Upper lobe of left lung (tissue), 6 donors: Measurements from ENCODE around the gene RAB40B. TPM values are rescaled to one million over a fixed set of nuclear protein-coding genes. Genes with fewer than 3 reads are reported as not detected.

Source experiments
- ATAC-seq, 2 donors: fragments of 200-7000 bp; cut with Tn5 transposase; one replicate each; pipeline ENCODE4 v1.9.1; 2022; ENCODE audit warnings: mild to moderate bottlenecking in 2 of 2, moderate library complexity in 2 of 2; ENCODE audit not compliant: low FRiP score in 2 of 2
- DNase-seq, 2 donors: peaks; one replicate each; pipeline ENCODE4 v3.0.0-alpha.2; 2019 to 2020
- H3K27ac ChIP-seq, 4 donors: fragments of 200-600 bp; sonication (generic); one replicate each; pipeline ENCODE4 v1.5.1; 2016 to 2019
- H3K27me3 ChIP-seq, 4 donors: fragments of 200-600 bp; sonication (generic); one replicate each; pipeline ENCODE4 v1.5.1; 2017 to 2019
- H3K36me3 ChIP-seq, 4 donors: fragments of 200-600 bp; sonication (generic); one replicate each; pipeline ENCODE4 v1.5.1; 2016 to 2019
- H3K4me1 ChIP-seq, 4 donors: fragments of 200-600 bp; sonication (generic); one replicate each; pipeline ENCODE4 v1.5.1; 2018 to 2019
- H3K4me3 ChIP-seq, 4 donors: fragments of 200-600 bp; sonication (generic); one replicate each; pipeline ENCODE4 v1.5.1; 2017 to 2019; ENCODE audit warnings: mild to moderate bottlenecking in 2 of 4, moderate library complexity in 1 of 4
- H3K9me3 ChIP-seq, 4 donors: fragments of 200-600 bp; sonication (generic); one replicate each; pipeline ENCODE4 v1.5.1; 2018 to 2019
- EP300 ChIP-seq, 4 donors: sonication (generic); formaldehyde crosslinking; IDR thresholded peaks; one replicate each; pipeline ENCODE4 v1.5.1; 2017; ENCODE audit warnings: antibody characterized with exemption in 4 of 4, control low read depth in 2 of 4
- POLR2A ChIP-seq, 4 donors: fragments of 450-650 bp; IDR thresholded peaks; one replicate each; pipeline ENCODE4 v1.5.1; 2016 to 2017; ENCODE audit warnings: antibody characterized with exemption in 4 of 4, mild to moderate bottlenecking in 2 of 4
- POLR2AphosphoS5 ChIP-seq, 2 donors: sonication (generic); formaldehyde crosslinking; IDR thresholded peaks; one replicate each; pipeline ENCODE4 v1.5.1; 2017; ENCODE audit warnings: antibody characterized with exemption in 2 of 2
- WGBS, 2 donors: methylation state at CpG; one replicate each; pipeline ENCODE4 v1.1.5; 2017 to 2018; 5-methylcytosine and 5-hydroxymethylcytosine counted together
- total RNA-seq, 6 donors: library from RNA; depleted of rRNA in 4 of 6; stranded (reverse); fragments of >200 nt in 4 of 6; gene quantifications; one replicate each; pipeline versions ENCODE4 v1.1.0 to v1.2.1, GENCODE V29; 2016 to 2021
- TF ChIP-seq, protein P1 (sequence below), 6 experiments: fragments of 450-650 bp in 4 of 6; fragments of 200-600 bp in 2 of 6; sonication (generic) in 2 of 6; IDR thresholded peaks; one replicate each; pipeline ENCODE4 v1.5.1; 2016 to 2019; ENCODE audit warnings: antibody characterized with exemption in 6 of 6
- donor health status: DM: no; HTN: no; CAD: no; lungs with moderate emphysema.
- donor health status: DM: no; HTN: yes; CAD: no; lungs with severe emphysema.

RAB40B gene
- total RNA-seq, 6 donors from 2014 or later = 7.8 to 23.7 (median 11.4) TPM

DNA sequence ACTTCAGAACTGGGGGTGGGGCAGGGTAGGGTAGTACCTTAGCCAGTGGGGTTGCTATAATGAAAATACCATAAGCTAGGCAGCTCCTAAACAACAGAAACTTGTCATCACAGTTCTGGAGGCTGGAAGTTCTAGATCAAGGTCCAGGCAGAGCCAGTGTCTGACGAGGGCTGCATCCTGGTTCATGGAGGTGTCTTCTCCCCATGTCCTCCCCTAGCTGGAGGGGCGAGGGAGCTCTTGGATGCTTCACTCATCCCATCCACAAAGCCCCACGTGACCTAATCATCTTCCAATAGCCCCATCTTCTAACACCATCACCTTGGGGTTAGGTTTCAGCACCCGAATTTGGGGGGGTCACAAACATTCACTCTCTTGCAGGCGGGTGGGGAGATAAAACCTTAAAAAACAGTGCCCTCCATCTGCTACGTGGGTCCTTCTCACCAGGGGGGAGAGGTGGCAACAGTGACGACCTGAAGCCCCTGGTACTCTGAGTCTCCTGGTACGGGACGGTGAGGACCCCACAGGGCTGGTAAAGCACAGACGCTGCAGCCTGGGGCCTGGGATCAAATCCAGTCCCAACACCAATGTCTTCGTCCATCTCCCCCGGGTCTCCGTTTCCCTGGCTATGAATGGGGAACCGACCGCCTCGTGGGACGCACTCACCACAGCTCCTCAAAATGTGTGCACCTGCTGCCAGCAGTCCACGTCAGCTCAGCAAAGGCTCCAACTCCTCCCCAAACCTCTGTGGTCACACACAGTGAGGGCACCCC, 22.8 kb downstream of the RAB40B start:
- H3K4me1 ChIP-seq = peaks cover 0 to 2% (median 0%) of the 10 kb centered on the region in 4 donors
- H3K27ac ChIP-seq = no peak overlapping the region
- WGBS, 2 donors = 84 to 87% methylated on average over 13 to 18 of the region's 18 CpGs
- H3K9me3 ChIP-seq = no peaks in the 10 kb centered on the region
- no peak for DNase-seq
- ATAC-seq = no peak
- H3K36me3 ChIP-seq = no peaks in the 10 kb centered on the region
- no peaks in the 10 kb centered on the region for H3K27me3 ChIP-seq
- TF ChIP-seq, protein P1, sequence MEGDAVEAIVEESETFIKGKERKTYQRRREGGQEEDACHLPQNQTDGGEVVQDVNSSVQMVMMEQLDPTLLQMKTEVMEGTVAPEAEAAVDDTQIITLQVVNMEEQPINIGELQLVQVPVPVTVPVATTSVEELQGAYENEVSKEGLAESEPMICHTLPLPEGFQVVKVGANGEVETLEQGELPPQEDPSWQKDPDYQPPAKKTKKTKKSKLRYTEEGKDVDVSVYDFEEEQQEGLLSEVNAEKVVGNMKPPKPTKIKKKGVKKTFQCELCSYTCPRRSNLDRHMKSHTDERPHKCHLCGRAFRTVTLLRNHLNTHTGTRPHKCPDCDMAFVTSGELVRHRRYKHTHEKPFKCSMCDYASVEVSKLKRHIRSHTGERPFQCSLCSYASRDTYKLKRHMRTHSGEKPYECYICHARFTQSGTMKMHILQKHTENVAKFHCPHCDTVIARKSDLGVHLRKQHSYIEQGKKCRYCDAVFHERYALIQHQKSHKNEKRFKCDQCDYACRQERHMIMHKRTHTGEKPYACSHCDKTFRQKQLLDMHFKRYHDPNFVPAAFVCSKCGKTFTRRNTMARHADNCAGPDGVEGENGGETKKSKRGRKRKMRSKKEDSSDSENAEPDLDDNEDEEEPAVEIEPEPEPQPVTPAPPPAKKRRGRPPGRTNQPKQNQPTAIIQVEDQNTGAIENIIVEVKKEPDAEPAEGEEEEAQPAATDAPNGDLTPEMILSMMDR (IDR thresholded peaks at IDR 0.05) = no peak
- TF ChIP-seq POLR2A (IDR thresholded peaks at IDR 0.05) (no peak), EP300 (IDR thresholded peaks at IDR 0.05) (no peak), POLR2AphosphoS5 (IDR thresholded peaks at IDR 0.05) (no peak)
- H3K4me3 ChIP-seq = no peak overlapping the region

DNA sequence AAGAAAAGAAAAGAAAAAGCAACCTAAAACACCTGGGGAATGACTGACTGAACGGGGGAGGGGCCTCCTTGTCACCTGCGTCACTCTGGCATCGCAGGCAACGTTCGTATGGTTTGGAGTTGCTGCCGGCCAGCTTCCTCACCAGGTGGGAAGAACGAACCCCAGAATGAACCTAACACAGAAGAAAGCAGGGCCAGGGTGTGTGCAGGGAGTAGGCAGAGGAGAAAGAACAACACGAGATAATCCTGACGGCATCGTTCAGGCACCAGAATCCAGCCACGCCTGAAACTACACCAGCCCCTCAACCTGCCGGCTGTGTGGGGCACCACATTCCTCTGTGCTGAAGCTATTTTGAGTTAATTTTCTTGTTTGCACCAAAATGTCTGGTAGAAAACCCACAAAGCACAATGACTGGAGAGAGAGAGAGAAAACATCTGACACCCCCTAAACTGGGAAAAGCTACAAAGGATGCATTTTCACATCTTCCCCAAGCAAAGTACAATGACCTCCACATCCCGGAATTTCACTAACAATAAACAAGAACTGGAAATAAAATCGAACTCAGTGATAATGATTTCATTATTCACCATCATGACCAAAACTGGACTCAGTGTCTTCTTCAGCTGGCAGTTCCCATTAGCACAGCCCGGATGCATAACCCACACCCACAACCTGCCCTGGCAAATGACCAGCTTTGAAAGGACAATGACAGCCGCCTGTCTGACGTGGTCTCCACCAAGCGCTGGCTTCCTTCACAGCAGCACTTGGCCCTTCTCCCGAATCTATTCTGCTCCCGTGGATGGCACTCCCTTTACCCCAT, 23.6 kb downstream of the RAB40B start:
- TF ChIP-seq, protein P1 (IDR thresholded peaks at IDR 0.05) = no peak
- TF ChIP-seq POLR2AphosphoS5 (IDR thresholded peaks at IDR 0.05) (no peak), EP300 (IDR thresholded peaks at IDR 0.05) (no peak), POLR2A (IDR thresholded peaks at IDR 0.05) (no peak)
- 75 to 82% methylated on average over 20 of the region's 20 CpGs for WGBS, 2 donors
- DNase-seq = no peak
- Histone ChIP-seq H3K4me1 (peaks cover 0 to 7% (median 0%) of the 10 kb centered on the region in 4 donors), H3K27ac (no peak overlapping the region), H3K9me3 (no peaks in the 10 kb centered on the region), H3K27me3 (no peaks in the 10 kb centered on the region), H3K36me3 (no peaks in the 10 kb centered on the region), H3K4me3 (no peak overlapping the region)
- no peak for ATAC-seq

DNA sequence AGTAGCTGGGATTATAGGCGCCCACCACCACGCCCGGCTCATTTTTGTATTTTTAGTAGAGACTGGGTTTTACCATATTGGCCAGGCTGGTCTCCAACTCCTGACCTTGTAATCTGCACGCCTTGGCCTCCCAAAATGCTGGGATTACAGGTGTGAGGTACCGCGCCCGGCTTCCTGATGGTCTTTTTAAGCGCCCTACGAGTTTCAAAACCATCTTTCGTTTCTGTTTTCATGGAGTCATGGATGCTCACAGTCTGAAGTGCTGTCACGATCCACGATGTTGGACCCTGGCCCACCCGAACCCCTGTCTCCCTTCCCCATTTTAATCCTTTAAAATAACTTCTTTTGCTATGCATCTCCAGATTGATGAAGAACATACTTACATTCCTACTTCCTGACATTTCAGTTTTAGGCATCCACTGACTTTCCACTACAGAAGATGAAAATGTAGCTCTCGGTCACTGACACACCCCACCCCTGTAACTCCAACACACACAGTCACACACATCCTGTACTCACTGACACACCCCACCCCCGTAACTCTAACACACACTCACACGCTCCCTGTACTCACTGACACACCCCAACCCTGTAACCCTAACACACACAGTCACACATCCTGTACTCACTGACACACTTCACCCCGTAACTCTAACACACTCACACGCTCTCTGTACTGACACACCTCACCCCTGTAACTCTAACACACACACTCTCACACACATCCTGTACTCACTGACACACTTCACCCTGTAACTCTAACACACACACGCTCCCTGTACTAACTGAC, 27.6 kb downstream of the RAB40B start:
- DNase-seq (no peak), ATAC-seq (no peak)
- H3K4me3 ChIP-seq = no peak overlapping the region
- 89 to 91% methylated on average over 19 of the region's 19 CpGs for WGBS, 2 donors
- H3K9me3 ChIP-seq = no peaks in the 10 kb centered on the region
- peak overlapping the region in 2 of 4 donors; percentile 58 to 62 for H3K27ac ChIP-seq
- H3K4me1 ChIP-seq = peaks cover 0 to 18% (median 12%) of the 10 kb centered on the region in 4 donors
- TF ChIP-seq, protein P1 (IDR thresholded peaks at IDR 0.05) = no peak
- TF ChIP-seq POLR2AphosphoS5 (IDR thresholded peaks at IDR 0.05) = no peak
- TF ChIP-seq POLR2A (IDR thresholded peaks at IDR 0.05) = no peak
- TF ChIP-seq EP300 (IDR thresholded peaks at IDR 0.05) = no peak
- H3K27me3 ChIP-seq = no peaks in the 10 kb centered on the region
- no peaks in the 10 kb centered on the region for H3K36me3 ChIP-seq

DNA sequence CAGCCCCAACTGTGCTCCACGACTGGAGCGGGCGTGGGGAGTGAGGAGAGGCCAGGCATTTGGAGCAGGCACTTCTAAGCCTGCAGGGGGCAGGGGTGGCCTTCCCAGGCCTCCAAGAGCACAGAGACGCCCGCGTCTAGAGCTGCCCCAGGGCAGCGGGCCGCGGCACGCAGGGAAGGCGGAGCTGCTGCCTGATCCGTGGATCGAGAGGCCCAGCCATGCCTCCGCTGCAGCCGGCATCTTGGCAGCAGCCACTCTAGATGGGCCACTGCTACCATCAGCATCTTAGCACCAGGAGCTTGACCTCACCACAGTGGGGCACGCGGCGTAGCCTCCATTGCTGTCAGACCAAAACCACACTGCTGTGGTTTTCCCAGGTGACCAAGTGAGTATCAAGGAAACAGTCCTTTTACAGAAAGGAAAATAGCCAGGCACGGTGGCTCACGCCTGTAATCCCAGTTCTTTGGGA, 29.8 kb downstream of the RAB40B start:
- WGBS, 2 donors = 40 to 49% methylated on average over 4 to 12 of the region's 20 CpGs
- Histone ChIP-seq H3K4me3 (peak overlapping the region in 1 of 4 donors; percentile 4), H3K27me3 (no peaks in the 10 kb centered on the region), H3K9me3 (no peaks in the 10 kb centered on the region), H3K36me3 (no peaks in the 10 kb centered on the region), H3K4me1 (peaks cover 0 to 18% (median 12%) of the 10 kb centered on the region in 4 donors), H3K27ac (peak overlapping the region in 2 of 4 donors; percentile 9 to 62)
- no peak for TF ChIP-seq EP300 (IDR thresholded peaks at IDR 0.05)
- TF ChIP-seq, protein P1 (IDR thresholded peaks at IDR 0.05) = peak in 5 of 6 experiments; percentile 58 to 83 (median 70)
- ATAC-seq (peak; percentile 80 to 91), DNase-seq (peak; percentile 80 to 89)
